Neuron (in vitro differentiated cells): ENCODE measurements around the gene CIZ1.
"Not testable (repeated sequence)": the region's sequence is repeated elsewhere in the genome, so short reads cannot be mapped to it uniquely, and the experiment has no call there.

Source experiments
- H2AFZ ChIP-seq: one replicate; pipeline ENCODE4 v1.6.1; 2013; ENCODE audit warnings: low read depth, mild to moderate bottlenecking, inconsistent platforms, low read length, moderate library complexity
- H3K27me3 ChIP-seq: one replicate; pipeline ENCODE4 v1.6.1; 2013; ENCODE audit warnings: low read length; ENCODE audit not compliant: insufficient read depth
- H3K36me3 ChIP-seq: one replicate; pipeline ENCODE4 v1.6.1; 2013; ENCODE audit warnings: low read length; ENCODE audit not compliant: insufficient read depth
- H3K4me1 ChIP-seq: one replicate; pipeline ENCODE4 v1.6.1; 2013; ENCODE audit warnings: low read length; ENCODE audit not compliant: insufficient read depth
- H3K4me3 ChIP-seq: 2 replicates; pipeline ENCODE4 v1.5.1; 2013; ENCODE audit warnings: mild to moderate bottlenecking, low read length, moderate library complexity
- H3K9me3 ChIP-seq: one replicate; pipeline ENCODE4 v1.6.1; 2013; ENCODE audit warnings: low read length

CIZ1 gene

GRCh38 chr9:128190516-128191405 is 611 bp downstream of the CIZ1 start:
- Histone ChIP-seq H2AFZ (peak overlapping the region; percentile 90), H3K4me1 (peaks cover 15% of the 10 kb centered on the region), H3K4me3 (peak overlapping the region; percentile 96), H3K9me3 (no peaks in the 10 kb centered on the region), H3K27me3 (no peaks in the 10 kb centered on the region), H3K36me3 (peaks cover 33% of the 10 kb centered on the region)

GRCh38 chr9:128190013-128190412 is 1.4 kb downstream of the CIZ1 start:
- peaks cover 41% of the 10 kb centered on the region for H3K36me3 ChIP-seq
- H2AFZ ChIP-seq: no peak overlapping the region
- peaks cover 15% of the 10 kb centered on the region for H3K4me1 ChIP-seq
- H3K4me3 ChIP-seq: peak overlapping the region; percentile 96
- H3K27me3 ChIP-seq: no peaks in the 10 kb centered on the region
- no peaks in the 10 kb centered on the region for H3K9me3 ChIP-seq

DNA sequence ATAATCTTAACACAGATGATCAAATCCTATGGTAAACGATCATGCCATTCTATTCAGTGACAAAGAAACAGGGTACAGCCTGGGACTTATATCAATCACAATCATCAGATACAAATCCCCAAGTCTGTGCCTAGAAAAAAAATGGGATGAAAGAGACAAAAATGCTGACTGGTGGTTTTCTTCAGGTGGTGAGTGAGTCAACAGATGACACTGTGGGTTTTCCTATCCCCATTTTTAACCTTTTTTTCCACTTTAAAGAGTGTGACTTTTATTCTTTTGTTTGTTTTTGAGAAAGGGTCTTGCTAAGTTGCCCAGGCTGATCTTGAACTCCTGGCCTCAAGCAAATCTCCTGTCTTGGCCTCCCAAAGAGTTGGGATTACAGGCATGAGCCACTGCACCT is 3.2 kb downstream of the CIZ1 start:
- Histone ChIP-seq H3K4me1 (peaks cover 15% of the 10 kb centered on the region), H3K4me3 (no peak overlapping the region), H2AFZ (no peak overlapping the region), H3K36me3 (peaks cover 53% of the 10 kb centered on the region), H3K27me3 (no peaks in the 10 kb centered on the region), H3K9me3 (no peaks in the 10 kb centered on the region)

DNA sequence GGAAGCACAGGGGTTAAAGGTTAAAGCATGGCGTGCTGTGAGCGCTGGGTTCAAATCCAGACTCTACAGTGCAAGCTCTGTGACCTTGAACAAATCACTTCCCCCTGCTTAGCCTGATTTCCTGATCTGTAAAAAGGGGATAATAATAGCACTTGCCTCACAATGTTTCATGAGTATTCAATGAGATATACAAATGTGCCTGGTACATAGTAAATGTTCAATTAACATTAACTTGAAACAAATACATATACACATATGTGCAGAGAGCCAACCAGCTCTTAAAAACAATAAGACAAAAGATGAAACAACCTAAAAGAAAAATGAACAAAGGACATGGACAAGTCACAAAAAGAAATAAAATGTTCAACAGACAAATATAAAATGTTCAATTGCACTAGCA is 4.0 kb downstream of the CIZ1 start:
- no peak overlapping the region for H2AFZ ChIP-seq
- H3K4me3 ChIP-seq: no peak overlapping the region
- no peaks in the 10 kb centered on the region for H3K27me3 ChIP-seq
- H3K9me3 ChIP-seq: peaks cover 2% of the 10 kb centered on the region
- peaks cover 15% of the 10 kb centered on the region for H3K4me1 ChIP-seq
- peaks cover 62% of the 10 kb centered on the region for H3K36me3 ChIP-seq

GRCh38 chr9:128185979-128186965 is 5.1 kb downstream of the CIZ1 start:
- peaks cover 12% of the 10 kb centered on the region for H3K4me1 ChIP-seq
- H3K36me3 ChIP-seq: peaks cover 62% of the 10 kb centered on the region
- H3K9me3 ChIP-seq: peaks cover 2% of the 10 kb centered on the region
- no peaks in the 10 kb centered on the region for H3K27me3 ChIP-seq
- no peak overlapping the region for H2AFZ ChIP-seq
- H3K4me3 ChIP-seq: no peak overlapping the region

DNA sequence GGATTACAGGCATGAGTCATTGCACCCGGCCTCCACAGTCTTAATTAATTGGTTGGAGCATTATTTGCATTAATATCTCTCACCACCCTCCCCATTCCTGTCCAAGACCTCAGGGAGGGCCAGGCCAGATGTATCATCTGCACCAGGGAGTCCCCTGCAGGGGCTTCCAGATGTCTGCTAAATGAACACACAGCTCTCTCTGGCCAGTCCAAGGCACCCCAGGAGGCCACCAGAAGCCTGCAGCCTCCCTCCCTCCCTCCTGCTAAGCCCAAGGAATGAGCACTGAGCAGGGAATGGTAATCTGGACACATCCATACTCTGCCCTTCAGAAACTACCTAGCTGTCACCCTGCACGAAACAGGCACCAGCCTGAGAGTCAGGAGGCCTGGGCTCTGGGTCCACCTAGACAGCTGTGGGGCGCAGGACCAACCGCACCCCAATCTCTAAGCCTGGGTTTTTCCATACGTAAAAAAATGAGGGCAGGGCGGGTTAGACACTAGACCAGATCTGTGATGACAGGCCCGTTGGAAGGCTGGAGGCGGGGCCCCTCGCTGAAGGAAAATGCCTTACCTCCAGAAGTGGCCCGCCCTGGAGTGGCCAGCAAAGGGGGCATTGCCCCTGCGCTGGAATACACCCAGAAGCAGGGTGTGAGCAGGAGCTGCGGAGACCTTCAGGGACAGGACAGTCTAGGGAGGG is 8.3 kb downstream of the CIZ1 start:
- H2AFZ ChIP-seq: no peak overlapping the region
- H3K4me3 ChIP-seq: no peak overlapping the region
- H3K9me3 ChIP-seq: peaks cover 23% of the 10 kb centered on the region
- no peaks in the 10 kb centered on the region for H3K27me3 ChIP-seq
- H3K4me1 ChIP-seq: no peaks in the 10 kb centered on the region
- peaks cover 75% of the 10 kb centered on the region for H3K36me3 ChIP-seq

- not testable (repeated sequence) for H3K4me3 ChIP-seq, H3K4me1 ChIP-seq, H3K27me3 ChIP-seq, H2AFZ ChIP-seq
- Histone ChIP-seq H3K36me3 (peaks cover 80% of the 10 kb centered on the region), H3K9me3 (peaks cover 23% of the 10 kb centered on the region)
Measured at GRCh38 chr9:128181480-128181879, 9.9 kb downstream of the CIZ1 start.

GRCh38 chr9:128180447-128180846 is 10.9 kb downstream of the CIZ1 start:
- Histone ChIP-seq H3K4me1 (no peaks in the 10 kb centered on the region), H3K27me3 (no peaks in the 10 kb centered on the region), H3K9me3 (peaks cover 23% of the 10 kb centered on the region), H3K4me3 (no peak overlapping the region), H3K36me3 (peaks cover 80% of the 10 kb centered on the region), H2AFZ (no peak overlapping the region)

DNA sequence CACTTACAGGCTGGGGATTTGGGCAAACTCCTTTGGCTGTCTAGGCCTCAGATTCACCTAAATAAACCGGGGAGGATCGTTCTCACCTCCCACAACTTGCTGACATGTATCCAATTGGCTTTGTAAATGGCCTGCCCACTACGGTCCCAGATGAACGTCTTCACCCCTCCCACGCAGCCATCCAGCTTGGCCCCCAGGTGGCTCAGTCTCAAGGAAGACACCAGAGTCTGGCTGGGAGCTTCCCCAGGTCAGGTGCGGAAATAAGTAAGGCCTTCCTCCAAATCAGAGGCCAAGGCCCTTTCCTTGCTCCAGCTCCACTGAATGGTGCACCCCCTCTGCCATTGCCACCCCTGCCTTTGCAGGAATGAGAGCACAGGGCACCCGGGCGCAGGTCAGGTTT is 11.4 kb downstream of the CIZ1 start:
- Histone ChIP-seq H3K4me1 (no peaks in the 10 kb centered on the region), H3K4me3 (no peak overlapping the region), H2AFZ (no peak overlapping the region), H3K27me3 (no peaks in the 10 kb centered on the region), H3K9me3 (peaks cover 23% of the 10 kb centered on the region), H3K36me3 (peaks cover 80% of the 10 kb centered on the region)

GRCh38 chr9:128178806-128179431 is 12.5 kb downstream of the CIZ1 start:
- H2AFZ ChIP-seq: no peak overlapping the region
- H3K27me3 ChIP-seq: no peaks in the 10 kb centered on the region
- peaks cover 84% of the 10 kb centered on the region for H3K36me3 ChIP-seq
- peaks cover 23% of the 10 kb centered on the region for H3K9me3 ChIP-seq
- no peaks in the 10 kb centered on the region for H3K4me1 ChIP-seq
- H3K4me3 ChIP-seq: no peak overlapping the region

GRCh38 chr9:128175726-128176125 is 15.6 kb downstream of the CIZ1 start:
- Histone ChIP-seq H3K36me3 (peaks cover 77% of the 10 kb centered on the region), H2AFZ (no peak overlapping the region), H3K9me3 (peaks cover 20% of the 10 kb centered on the region), H3K27me3 (no peaks in the 10 kb centered on the region), H3K4me3 (no peak overlapping the region), H3K4me1 (no peaks in the 10 kb centered on the region)

GRCh38 chr9:128175102-128175563 is 16.2 kb downstream of the CIZ1 start:
- no peaks in the 10 kb centered on the region for H3K4me1 ChIP-seq
- H3K4me3 ChIP-seq: no peak overlapping the region
- H3K9me3 ChIP-seq: peaks cover 14% of the 10 kb centered on the region
- H3K36me3 ChIP-seq: peaks cover 76% of the 10 kb centered on the region
- no peaks in the 10 kb centered on the region for H3K27me3 ChIP-seq
- H2AFZ ChIP-seq: no peak overlapping the region
